Heart right ventricle (tissue), 16 donors: ENCODE results near the gene TBC1D24. TPM values are rescaled to one million over a fixed set of nuclear protein-coding genes. Genes with fewer than 3 reads are reported as not detected.
A peak's percentile ranks its signal among the peaks of the same experiment; 100 is the strongest.

Source experiments
- ATAC-seq, 8 donors: fragments of 200-7000 bp; cut with Tn5 transposase; one replicate each; pipeline ENCODE4 v1.9.1; 2020; ENCODE audit warnings: mild to moderate bottlenecking in 8 of 8, moderate library complexity in 8 of 8, moderate number of reproducible peaks in 1 of 8
- DNase-seq, 2 donors: peaks; one replicate each; pipeline ENCODE4 v3.0.0-alpha.2; 2020
- H3K27ac ChIP-seq, 10 donors: fragments of 200-600 bp; sonication (generic) in 2 of 10; one replicate each; pipeline versions ENCODE4 v1.5.0 to v1.8.0; 2020 to 2022; ENCODE audit warnings: mild to moderate bottlenecking in 3 of 10
- H3K27me3 ChIP-seq, 7 donors: fragments of 200-600 bp; one replicate each; pipeline ENCODE4 v1.8.0; 2021 to 2022; ENCODE audit warnings: mild to moderate bottlenecking in 2 of 7
- H3K36me3 ChIP-seq, 9 donors: fragments of 200-600 bp; sonication (generic) in 1 of 9; one replicate each; pipeline versions ENCODE4 v1.5.0 to v1.8.0; 2020 to 2022; ENCODE audit warnings: mild to moderate bottlenecking in 2 of 9
- H3K4me1 ChIP-seq, 9 donors: fragments of 200-600 bp; sonication (generic) in 1 of 9; one replicate each; pipeline versions ENCODE4 v1.5.0 to v1.8.0; 2020 to 2022; ENCODE audit warnings: mild to moderate bottlenecking in 4 of 9
- H3K4me3 ChIP-seq, 10 donors: fragments of 200-600 bp; sonication (generic) in 2 of 10; one replicate each; pipeline versions ENCODE4 v1.5.0 to v1.8.0; 2020 to 2022; ENCODE audit warnings: mild to moderate bottlenecking in 7 of 10, moderate library complexity in 2 of 10
- H3K9me3 ChIP-seq, 11 donors: fragments of 200-600 bp in 10 of 11; sonication (generic) in 2 of 11; one replicate each; pipeline versions ENCODE4 v1.5.0 to v1.8.0; 2013 to 2022; ENCODE audit warnings: mild to moderate bottlenecking in 2 of 11, control low read depth in 1 of 11, moderate library complexity in 1 of 11
- CTCF ChIP-seq, 9 donors: fragments of 200-600 bp; sonication (generic) in 2 of 9; IDR thresholded peaks; one replicate each; pipeline versions ENCODE4 v1.5.0 to v1.8.0; 2021 to 2022; ENCODE audit warnings: antibody characterized with exemption in 9 of 9, mild to moderate bottlenecking in 5 of 9, moderate library complexity in 1 of 9
- WGBS, 2 donors: extraction: QIAGEN DNeasy Blood & Tissue Kit; methylation state at CpG; one replicate each; pipeline ENCODE4 v1.1.7; 2013; ENCODE audit warnings: inconsistent platforms in 1 of 2; 5-methylcytosine and 5-hydroxymethylcytosine counted together
- intact Hi-C, 10 donors: fragments of 100-400 bp; cut with DNase I; formaldehyde crosslinking; loops; one replicate each; pipeline versions ENCODE4 v1.11.1 to v1.14.2; 2022
- polyA plus RNA-seq, 2 donors: library from polyadenylated mRNA; stranded (reverse); fragments of 200-250 nt; gene quantifications; one replicate each; pipeline ENCODE4 v1.2.3, GENCODE V29; 2013
- total RNA-seq, 10 donors: library from RNA; stranded (reverse); fragmentation: NEBNext Ultra II Directional in 3 of 10; extraction: Animal tissue kit (Norgen Biotek cat#: 25700) in 3 of 10; gene quantifications; one replicate each; pipeline versions ENCODE4 v1.2.1 to v1.2.4, GENCODE V29; 2021 to 2023
- donor health status: Arrhythmogenic right ventricular cardiomyopathy.
- donor health status: ischemic (EF 13 %, LVEDD 7.1; RV severe dilation, severe dysfunction).
- donor health status: healthy with polysubstance abuse.
- donor health status: DM: no; HTN: yes; CAD: no.
- donor health status: DM: no; HTN: no; CAD: no.
- donor health status: ischemic (EF 25% LVEDD 6.9; RV normal size, moderate dysfunction).
- donor health status: ischemic (EF 25% LVEDD 5.7; RV mildly dilated, moderate dysfunction).
- donor health status: healthy.
- donor health status: DM: yes; HTN: yes; CAD: no.
- donor health status: Ischemic cardiomyopathy.
- donor health status: ischemic (EF 35%, LVEDD 5.7; RV mildly dilated, moderate dysfunction).
- donor health status: nonischemic (EF 11% LVEDD 7.7; RV severe dilation, severe dysfunction).
- donor health status: DM: yes; HTN: yes; CAD: no.
- donor health status: PGD.
- donor health status: ischemic (EF 29% LVEDD 5.4; RV normal size, mild dysfunction).
- donor health status: nonischemic (EF 23%, LVEDD 6.1; RV moderate dilation, normal function).

The TBC1D24 gene
- total and polyA plus RNA-seq, 12 donors, result 3.4 to 14.9 (median 9.0) TPM

- Histone ChIP-seq H3K27ac (peak overlapping the region in 1 of 10 donors; percentile 72), H3K9me3 (no peaks in the 10 kb centered on the region), H3K27me3 (no peaks in the 10 kb centered on the region), H3K4me3 (no peak overlapping the region), H3K4me1 (peaks cover 28 to 58% (median 45%) of the 10 kb centered on the region in 9 donors), H3K36me3 (peaks cover 0 to 27% (median 0%) of the 10 kb centered on the region in 9 donors)
- no peak for TF ChIP-seq CTCF (IDR thresholded peaks at IDR 0.05)
- WGBS, 2 donors, result 93 to 95% methylated on average over 29 of the region's 29 CpGs
- ATAC-seq (no peak), DNase-seq (no peak)
- intact Hi-C loops, result loop anchor here (1.0 to 10.0 kb wide), 11 partner anchors 43 to 345 kb away; partner anchors contain the start of genes CCNF (in 7 of the 10), ABCA3 (in 4 of the 10), CASKIN1 (in 1 of the 10) and ECI1 (in 1 of the 10)
Measured at GRCh38 chr16:2499890-2500429, 25.0 kb downstream of the TBC1D24 start.

- no peak overlapping the region for H3K27ac ChIP-seq
- H3K27me3 ChIP-seq, result no peaks in the 10 kb centered on the region
- no peak for ATAC-seq
- no peaks in the 10 kb centered on the region for H3K9me3 ChIP-seq
- intact Hi-C loops, result loop anchor here in 8 of 10 donors (1.0 to 10.0 kb wide), 11 partner anchors 43 to 346 kb away; partner anchors contain the start of genes CCNF (in 3 of the 8), ABCA3 (in 2 of the 8), CASKIN1 (in 1 of the 8) and ECI1 (in 1 of the 8)
- TF ChIP-seq CTCF (IDR thresholded peaks at IDR 0.05), result no peak
- no peak overlapping the region for H3K4me3 ChIP-seq
- peaks cover 28 to 58% (median 45%) of the 10 kb centered on the region in 9 donors for H3K4me1 ChIP-seq
- peaks cover 0 to 27% (median 0%) of the 10 kb centered on the region in 9 donors for H3K36me3 ChIP-seq
- WGBS, 2 donors, result 83 to 89% methylated on average over 20 of the region's 20 CpGs
- DNase-seq, result no peak
Measured at GRCh38 chr16:2500430-2500917, 25.5 kb downstream of the TBC1D24 start.

GRCh38 chr16:2500918-2501750, 26.2 kb downstream of the TBC1D24 start:
- Histone ChIP-seq H3K9me3 (no peaks in the 10 kb centered on the region), H3K36me3 (peaks cover 0 to 25% (median 0%) of the 10 kb centered on the region in 9 donors), H3K27ac (peak overlapping the region in 4 of 10 donors; percentile 9 to 52 (median 26)), H3K27me3 (no peaks in the 10 kb centered on the region), H3K4me3 (peak overlapping the region in 5 of 10 donors; percentile 37 to 46 (median 40)), H3K4me1 (peaks cover 28 to 58% (median 46%) of the 10 kb centered on the region in 9 donors)
- TF ChIP-seq CTCF (IDR thresholded peaks at IDR 0.05), result peak; percentile 93 to 99 (median 99)
- peak; percentile 85 to 87 for DNase-seq
- 35 to 39% methylated on average over 23 of the region's 23 CpGs for WGBS, 2 donors
- intact Hi-C loops, result loop anchor here in 8 of 10 donors (1.0 to 10.0 kb wide), 12 partner anchors 44 to 346 kb away; partner anchors contain the start of genes CCNF (in 3 of the 8), ABCA3 (in 2 of the 8), CASKIN1 (in 1 of the 8) and ECI1 (in 1 of the 8)
- peak; percentile 81 to 93 (median 86) for ATAC-seq
